C1 segment of cervical spinal cord (tissue), 14 donors: ENCODE data around the gene ABCG4.
"Not testable (repeated sequence)": the region's sequence is repeated elsewhere in the genome, so short reads cannot be mapped to it uniquely, and the experiment has no call there.

Experiments
- DNase-seq, 14 donors: peaks; one replicate each; lab custom pipeline; 2025; lab: John Stamatoyannopoulos, UW

ABCG4 gene

DNA sequence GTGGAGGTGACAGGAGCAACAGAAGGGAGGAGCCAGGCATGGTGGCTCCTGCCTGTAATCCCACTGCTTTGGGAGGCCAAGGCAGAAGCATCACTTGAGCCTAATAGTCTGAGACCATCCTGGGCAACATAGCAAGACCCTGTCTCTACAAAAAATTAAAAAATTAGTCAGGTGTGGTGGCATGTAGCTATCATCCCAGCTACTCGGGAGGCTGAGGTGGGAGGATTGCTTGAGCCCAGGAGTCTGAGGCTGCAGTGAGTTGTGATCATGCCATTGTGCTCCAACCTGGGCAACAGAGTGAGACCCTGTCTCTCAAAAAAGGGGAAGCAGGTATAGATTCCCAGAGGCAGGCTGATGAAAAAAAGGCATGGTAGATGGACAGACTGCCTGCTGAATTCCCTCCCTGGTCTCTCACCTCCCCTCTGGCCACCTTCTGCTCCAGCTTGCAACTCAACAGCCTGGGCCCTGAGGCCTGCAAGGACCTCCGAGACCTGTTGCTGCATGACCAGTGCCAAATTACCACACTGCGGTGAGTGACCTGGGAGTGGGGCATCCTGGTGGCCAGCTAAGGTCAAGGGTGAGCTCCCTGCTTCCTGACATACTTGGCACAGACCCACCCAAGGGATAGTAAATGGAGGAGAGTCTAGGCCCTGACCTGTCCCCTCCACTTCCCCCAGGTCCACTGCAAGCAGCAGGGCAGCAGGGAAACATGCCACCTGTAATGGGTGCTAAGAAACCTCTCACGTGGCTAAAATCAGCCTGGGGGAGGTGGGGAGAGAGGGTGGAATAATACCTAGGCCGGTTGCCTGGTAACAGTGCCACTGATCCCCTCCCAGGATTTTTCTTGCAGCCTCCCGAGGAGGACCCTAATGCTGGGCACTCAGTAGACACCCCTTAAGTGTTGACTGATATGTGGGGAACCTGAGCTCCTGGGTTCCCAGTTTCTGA lies 32.2 kb downstream of the ABCG4 start:
- DNase-seq, result no peak

DNA sequence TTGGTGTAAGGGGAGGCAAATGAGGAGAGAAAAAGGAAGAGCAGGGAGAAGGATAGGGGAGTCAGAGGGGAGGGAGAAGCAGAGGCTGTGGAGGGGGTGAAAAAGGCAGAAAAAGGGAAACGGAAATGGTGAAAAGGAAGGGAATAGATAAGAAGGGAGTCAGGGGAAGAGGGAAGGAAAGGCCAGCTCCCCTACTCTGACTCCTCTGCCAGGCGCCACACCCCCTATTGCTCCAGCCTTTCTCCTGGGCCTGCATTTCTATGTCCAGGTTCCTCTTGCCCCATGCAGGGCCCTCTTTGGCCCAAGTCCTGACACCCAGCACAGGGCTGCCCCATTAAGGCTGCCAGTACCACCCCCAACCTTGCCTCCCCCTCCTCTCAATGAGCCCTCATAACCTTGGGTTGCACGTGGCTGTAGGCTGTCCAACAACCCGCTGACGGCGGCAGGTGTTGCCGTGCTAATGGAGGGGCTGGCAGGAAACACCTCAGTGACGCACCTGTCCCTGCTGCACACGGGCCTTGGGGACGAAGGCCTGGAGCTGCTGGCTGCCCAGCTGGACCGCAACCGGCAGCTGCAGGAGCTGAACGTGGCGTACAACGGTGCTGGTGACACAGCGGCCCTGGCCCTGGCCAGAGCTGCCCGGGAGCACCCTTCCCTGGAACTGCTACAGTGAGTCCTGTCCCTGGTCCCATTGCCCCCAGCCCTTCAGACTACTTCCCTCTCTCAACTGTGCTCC lies 33.0 kb downstream of the ABCG4 start:
- no peak for DNase-seq

DNA sequence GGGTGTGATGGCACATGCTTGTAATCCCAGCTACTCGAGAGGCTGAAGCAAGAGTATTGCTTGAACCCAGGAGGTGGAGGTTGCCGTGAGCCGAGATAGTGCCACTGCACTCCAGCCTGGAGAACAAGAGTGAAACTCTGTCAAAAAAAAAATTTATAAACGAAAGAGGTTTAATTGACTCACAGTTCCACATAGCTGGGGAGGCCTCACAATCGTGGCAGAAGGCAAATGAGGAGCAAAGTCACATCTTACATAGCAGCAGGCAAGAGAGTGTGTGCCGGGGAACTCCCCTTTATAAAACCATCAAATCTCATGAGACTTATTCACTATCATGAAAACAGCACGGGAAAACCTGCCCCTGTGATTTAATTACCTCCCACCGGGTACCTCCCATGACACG lies 35.5 kb downstream of the ABCG4 start:
- DNase-seq, result not testable (repeated sequence)

DNA sequence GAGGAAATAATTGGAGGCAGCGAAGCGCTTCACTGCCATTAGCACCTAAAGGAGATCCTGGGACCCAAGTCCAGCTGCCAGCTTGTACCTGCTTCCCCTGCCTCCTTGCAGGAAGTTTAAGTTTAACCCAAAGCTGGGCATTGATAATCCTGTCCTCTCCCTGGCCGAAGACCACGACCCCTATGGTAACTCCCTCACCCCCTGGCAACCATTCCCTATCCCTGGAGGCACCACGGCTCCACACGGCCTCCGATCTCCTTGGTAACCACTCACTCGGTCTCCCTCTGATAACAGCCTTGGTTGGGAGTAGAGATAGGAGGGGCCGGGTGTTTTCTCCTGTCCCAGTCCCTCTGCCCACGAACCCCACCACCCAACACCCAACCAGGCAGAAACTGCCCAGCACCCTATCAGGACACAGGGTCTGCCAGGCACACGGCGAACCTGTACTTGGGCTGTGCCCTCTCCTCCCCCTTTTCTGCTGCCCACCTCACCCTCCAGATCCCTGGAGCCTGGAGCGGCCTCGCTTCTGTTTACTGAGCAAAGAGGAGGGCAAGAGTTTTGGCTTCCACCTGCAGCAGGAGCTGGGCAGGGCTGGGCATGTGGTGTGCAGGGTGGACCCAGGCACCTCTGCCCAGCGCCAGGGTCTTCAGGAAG lies 37.3 kb downstream of the ABCG4 start:
- DNase-seq, result no peak

DNA sequence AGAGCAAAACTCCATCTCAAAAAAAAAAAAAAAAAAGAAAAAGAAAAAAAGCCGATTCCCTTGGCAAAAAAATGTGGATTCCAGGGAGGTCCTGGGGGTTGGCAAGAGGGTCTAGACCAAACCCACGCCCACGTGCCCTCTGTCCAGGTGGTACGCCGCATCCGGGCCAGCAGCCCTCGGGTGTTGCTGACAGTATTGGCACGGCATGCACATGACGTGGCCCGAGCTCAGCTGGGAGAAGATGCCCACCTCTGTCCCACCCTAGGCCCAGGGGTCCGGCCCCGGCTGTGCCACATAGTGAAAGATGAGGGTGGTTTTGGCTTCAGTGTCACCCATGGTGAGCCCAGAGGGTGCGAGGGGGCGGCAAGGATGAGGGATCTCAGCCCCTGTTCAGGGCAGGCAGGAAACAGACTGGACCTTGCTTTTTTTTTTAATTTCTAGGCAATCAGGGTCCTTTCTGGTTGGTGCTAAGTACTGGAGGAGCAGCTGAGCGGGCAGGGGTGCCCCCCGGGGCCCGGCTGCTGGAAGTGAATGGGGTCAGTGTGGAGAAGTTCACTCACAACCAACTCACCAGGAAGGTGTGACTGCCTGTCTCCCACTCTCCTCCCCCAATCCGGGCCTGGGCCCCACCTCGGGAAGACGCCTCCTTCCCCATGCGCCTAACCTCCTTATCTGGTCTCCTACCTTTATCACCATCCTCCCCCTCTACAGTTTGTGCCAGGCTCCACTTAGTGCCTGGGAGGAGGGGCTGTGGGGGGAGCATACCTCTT lies 38.5 kb downstream of the ABCG4 start:
- no peak for DNase-seq

DNA sequence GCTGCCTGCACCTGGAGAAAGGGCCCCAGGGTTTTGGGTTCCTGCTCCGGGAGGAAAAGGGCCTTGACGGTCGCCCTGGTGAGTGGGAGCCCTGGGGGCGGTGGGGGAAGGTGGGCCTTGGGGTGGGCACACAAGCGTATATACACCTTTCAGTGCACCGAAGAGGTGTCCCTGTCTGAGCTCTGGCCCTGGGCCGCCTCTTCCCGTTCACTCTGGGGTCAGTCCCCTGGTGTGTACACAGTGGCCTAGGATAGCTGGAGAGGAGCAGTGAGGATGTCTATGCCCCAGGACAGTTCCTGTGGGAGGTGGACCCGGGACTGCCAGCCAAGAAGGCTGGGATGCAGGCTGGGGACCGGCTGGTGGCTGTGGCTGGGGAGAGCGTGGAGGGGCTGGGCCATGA lies 39.2 kb downstream of the ABCG4 start:
- DNase-seq, result no peak

DNA sequence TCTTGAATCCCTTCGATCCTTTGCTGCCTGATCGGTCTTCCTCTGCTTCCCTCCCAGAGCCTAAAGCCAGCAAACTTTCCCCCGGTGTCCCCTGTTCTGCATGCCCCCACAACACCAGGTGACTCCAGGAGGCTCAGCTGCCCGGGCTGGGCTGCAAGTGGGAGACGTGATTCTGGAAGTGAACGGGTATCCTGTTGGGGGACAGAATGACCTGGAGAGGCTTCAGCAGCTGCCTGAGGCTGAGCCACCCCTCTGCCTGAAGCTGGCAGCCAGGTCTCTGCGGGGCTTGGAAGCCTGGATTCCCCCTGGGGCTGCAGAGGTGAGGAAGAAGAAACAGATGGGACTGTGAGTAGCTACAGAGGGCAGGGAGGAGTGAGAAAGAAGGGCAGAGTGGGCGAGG lies 40.0 kb downstream of the ABCG4 start:
- no peak for DNase-seq

DNA sequence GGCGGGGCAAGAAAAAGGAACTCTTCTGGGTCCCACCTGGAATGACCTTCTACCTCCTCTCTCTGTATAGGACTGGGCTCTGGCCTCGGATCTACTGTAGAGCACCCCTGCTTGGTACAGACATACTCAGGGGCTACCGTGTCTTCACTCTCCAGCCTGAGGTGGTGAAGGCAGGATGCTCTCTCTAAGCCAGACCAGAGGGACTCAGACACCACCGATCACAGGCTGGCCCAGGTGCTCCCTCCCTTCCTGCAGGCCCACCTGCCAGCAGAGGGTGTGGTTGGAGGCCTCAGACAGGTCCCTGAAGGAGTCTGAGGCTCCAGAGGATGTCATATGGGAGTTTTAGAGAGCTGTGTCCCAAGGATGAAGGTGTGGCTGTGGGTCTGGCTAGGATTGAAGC lies 40.5 kb downstream of the ABCG4 start:
- no peak for DNase-seq

DNA sequence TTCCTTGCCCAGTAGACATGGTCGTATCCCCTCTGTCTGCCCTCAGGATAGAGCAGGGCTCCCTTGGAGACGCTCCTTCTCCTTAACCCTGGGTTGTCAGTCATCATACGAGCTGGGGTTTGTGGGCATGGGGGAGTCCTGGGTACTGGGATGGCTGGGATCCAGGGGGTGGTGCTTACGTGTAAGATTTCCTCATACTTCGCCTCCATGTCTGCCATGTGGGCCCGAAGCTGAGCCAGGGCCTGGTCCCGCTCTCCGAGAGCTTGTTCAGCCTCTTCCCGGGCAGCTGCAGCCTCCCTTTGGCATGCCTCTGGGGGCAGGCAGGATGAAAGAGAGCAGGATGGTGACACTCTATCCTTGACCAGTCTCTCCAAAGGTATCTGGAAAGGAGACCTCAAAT lies 41.7 kb downstream of the ABCG4 start:
- no peak for DNase-seq

DNA sequence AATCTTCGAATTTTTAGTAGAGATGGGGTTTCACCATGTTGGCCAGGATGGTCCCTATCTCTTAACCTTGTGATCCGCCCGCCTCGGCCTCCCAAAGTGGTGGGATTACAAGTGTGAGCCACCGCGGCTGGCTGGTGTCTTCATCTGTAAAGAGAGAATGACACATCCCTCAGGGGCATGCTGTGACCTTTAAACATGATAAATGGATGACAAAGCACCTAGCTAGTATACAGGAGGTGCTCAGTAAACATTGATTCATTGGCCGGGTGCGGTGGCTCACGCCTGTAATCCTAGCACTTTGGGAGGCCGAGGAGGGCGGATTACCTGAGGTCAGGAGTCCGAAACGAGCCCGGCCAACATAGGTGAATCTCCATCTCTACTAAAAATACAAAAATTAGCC lies 42.4 kb downstream of the ABCG4 start:
- DNase-seq, result not testable (repeated sequence)

DNA sequence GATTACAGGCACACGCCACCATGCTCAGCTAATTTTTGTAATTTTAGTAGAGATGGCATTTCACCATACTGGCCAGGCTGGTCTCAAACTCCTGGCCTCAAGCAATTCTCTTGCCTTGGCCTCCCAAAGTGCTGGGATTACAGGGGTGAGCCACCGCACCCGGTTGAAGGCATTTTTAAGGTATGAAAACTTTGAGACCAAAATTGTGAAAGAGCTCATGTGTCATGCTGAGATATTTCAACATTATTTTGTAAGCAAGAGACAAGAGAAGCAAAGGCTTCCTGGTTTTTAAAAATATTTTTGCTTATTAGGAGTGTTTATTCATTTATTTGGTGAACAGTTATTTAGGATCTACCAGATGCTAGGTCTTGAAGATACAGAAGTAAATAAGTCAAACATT lies 43.3 kb downstream of the ABCG4 start:
- no peak for DNase-seq

DNA sequence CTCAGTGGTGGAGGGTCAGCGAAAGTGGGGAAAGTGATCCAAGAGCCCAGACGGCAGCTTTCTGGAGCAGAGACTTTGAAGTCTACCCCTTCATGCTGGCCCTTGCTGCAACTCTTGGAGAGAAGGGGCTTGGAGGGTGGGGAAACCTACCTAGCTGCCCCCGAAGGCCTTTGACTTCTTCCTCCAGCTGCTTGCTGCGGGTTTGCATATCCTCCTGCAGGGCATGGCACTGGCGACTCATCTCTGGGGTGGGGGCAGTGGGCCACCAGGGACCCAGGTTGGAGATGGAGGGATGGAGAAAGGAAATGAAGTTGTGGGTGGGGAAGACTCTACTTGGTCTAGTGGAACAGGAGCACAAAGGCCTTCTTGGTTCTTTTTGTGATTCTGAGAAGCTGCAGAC lies 44.1 kb downstream of the ABCG4 start:
- DNase-seq, result no peak

DNA sequence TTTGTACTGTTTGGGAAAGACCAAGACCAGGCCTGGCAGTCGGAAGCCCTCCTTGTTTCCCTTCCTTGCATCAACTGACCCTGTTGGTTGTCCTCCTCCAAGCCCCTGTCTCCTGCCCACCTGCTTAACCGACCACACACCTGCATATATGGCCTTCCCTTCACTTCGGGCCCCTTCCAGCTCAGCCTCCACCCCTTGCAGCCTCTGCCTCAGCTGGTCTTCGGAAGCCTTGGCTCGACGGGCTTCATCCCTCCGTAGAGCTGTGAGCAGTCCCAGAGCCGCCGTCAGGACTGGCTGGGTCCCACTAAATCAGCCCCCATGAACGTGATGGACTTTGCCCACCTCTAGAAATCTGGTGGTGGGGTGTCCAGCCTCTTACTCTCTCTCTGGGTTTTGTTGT lies 44.8 kb downstream of the ABCG4 start:
- DNase-seq, result no peak

DNA sequence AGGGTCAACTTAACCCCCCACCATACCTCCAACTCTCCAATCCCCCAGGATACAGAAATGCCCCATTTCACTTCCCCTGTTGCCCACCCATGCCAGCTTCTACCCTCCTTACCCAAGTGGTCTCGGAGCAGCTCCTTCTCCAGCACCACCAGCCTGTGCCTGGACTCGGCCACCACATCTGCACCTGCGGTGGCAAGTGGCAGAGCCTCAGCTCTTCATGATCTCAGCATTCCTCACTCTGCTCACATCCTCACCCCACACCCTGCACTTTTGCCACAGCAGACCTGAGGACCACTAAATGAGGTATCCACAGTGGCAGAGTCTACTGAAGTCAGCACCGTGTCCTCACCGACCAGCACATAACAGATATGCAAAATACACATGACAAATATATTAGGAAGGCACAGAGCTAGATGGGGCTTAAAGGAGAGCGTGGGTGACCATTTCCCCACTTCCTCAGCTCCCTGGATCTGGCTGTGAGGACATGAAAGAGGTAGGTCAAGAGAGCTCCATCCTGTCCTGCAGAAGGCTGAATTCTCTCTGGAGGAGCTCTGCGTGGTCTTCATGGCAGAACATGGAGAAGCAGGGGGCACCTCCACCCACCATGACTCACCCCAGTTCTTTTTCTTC lies 46.1 kb downstream of the ABCG4 start:
- no peak for DNase-seq

DNA sequence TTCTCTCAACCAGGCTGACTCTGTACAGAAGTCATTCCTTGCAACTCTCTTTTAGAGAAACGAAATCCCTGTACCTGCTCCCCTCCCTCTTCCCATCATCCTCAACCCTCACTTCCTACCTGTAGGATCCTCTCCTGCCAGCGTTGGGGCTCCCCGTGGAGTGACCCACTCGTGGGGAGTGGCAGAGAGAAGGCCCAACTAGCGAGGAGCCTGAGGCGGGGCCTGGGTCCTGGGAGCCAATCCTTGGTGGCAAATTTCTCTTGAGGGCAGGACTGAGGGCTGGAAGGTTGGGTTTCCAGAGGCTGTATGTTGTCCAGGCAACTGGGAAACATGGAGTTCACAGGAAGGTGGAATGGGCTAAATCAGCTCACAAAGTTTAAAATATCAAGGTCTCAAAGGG lies 46.8 kb downstream of the ABCG4 start:
- DNase-seq, result no peak

DNA sequence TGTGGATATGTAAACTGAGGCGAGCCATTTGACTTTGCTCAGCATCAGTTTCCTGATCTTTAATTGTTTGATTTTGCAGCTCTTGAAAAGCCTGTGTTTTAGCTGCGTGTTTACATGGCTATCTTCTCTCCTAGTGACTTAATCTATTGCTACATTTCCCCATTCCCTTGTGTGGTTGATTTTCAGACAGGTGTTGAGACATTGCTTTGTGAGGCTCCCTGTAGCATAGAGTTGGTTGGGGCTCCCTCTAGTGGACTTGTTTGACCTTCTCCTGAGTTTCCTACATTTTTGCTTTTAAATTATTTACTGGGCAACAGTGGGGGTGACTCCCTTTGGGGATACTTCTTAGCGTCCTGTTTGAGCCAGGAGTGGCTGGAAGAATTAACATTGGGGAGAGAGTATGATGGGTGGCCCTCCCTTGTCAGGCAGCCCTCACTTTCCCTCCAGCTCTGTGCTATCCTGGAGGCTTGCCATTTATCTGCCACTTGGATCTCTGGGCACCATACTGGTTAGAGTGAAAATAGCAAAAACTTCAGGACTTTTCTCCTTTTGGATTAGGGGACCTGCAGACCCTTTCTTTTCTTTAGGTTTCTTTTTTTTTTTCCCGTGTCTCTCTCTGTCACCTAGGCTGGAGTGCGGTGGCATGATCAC lies 48.1 kb downstream of the ABCG4 start:
- DNase-seq, result peak in 9 of 14 donors; percentile 4 to 62 (median 15)

DNA sequence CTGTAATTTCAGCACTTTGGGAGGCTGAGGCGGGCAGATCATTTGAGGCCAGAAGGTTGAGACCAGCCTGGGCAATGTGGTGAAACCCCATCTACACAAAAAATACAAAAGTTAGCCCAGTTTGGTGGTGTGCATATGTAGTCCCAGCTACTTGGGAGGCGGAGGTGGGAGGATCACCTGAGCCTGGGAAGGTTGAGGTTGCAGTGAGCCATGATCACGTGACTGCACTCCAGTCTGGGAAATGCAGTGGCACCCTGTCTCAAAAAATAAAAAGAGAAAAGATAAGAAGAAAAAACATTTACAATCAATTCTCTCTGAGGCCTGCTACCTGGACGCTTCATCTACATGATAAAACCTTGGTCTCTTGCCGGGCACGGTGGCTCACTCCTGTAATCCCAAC lies 50.1 kb downstream of the ABCG4 start:
- DNase-seq, result no peak

DNA sequence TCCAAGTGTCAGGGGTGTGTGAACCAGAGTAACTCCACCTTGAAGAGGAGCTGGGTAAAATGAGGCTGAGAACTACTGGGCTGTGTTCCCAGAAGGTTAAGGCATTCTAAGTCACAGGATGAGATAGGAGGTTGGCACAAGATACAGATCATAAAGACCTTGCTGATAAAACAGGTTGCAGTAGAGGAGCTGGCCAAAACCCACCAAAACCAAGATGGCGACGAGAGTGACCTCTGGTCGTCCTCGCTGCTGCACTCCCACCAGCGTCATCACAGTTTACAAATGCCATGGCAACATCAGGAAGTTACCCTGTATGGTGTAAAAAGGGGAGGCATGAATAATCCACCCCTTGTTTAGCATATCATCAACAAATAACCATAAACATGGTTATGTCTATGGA lies 52.4 kb downstream of the ABCG4 start:
- DNase-seq, result not testable (repeated sequence)

DNA sequence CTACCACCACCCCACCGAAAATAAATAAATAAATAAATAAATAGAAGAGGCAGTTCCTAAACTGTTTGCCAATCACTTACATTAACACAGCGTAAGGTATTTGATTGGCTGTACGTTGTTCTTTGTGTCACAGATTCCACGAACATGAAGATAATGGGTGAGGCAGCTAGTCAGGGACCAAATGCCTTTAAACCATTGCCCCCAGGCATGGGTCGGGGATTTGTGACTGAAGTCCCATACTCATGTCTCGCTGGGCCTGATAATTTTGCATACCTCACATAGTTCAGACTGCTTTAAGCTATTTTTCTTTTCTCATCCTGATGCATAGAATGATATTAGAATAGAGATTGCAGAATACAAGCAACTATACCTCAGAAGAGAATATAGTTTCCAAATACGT lies 53.7 kb downstream of the ABCG4 start:
- no peak for DNase-seq

DNA sequence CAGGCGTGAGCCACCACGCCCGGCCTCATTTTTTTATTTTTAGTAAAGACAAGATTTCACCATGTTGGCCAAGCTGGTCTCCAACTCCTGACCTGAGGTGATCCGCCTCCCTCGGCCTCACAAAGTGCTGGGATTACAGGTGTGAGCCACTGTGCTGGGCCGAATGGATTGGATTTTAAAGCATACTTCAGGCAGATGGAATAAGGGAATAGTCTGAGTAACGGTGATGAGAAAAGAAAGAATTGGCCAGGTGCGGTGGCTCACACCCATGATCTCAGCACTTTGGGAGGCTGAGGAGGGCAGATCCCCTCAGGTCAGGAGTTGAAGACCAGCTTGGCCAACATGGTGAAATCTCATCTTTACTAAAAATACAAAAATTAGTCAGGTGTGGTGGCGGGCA lies 55.2 kb downstream of the ABCG4 start:
- no peak for DNase-seq

DNA sequence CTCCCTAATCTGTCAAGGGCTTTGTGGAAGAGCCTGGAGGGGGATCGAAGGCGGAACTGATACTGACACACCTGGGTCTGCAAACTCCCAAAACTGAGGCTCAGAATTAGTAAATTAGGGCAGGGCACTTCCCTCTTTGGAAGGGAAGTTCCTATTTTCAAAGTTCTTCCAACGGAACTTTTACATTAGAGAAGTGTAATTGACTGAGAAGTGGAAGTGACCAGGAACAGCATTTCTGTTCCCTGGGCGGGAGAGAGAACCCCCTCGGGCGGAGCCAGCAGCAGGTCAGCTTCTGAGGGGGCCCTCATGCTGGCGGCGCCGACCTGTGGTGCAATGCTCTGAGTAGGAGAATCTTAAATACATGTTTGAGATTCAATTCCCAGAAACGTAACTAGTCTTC lies 56.2 kb downstream of the ABCG4 start:
- DNase-seq, result peak in 3 of 14 donors; percentile 12 to 26 (median 14)
